HS-5 (cell line): ENCODE measurements around the gene CCDC18.
"Not testable (repeated sequence)": the region's sequence is repeated elsewhere in the genome, so short reads cannot be mapped to it uniquely, and the experiment has no call there.

Experiments
- DNase-seq: peaks from one replicate; pipeline ENCODE4 v3.0.0-alpha.2; 2012; ENCODE audit warnings: low read depth

Gene CCDC18

GRCh38 chr1:93180723-93181613 is at the start of gene CCDC18:
Gene CCDC18, plus strand, starts transcription at chr1:93180724. Its CDS starts 2,638 bp downstream, at chr1:93183362.
- no peak for DNase-seq

GRCh38 chr1:93132638-93133037 is 47.9 kb upstream of the CCDC18 start:
- DNase-seq = no peak

- no peak for DNase-seq
These were observed 44.1 kb upstream of the CCDC18 start for GRCh38 chr1:93136445-93136844.

- no peak for DNase-seq
These were observed 42.8 kb upstream of the CCDC18 start for GRCh38 chr1:93137604-93138292.

- DNase-seq = no peak
These were observed 40.4 kb upstream of the CCDC18 start for GRCh38 chr1:93140106-93140505.

- DNase-seq = no peak
These were observed 38.4 kb upstream of the CCDC18 start for GRCh38 chr1:93142161-93142560.

GRCh38 chr1:93143136-93143535 is 37.4 kb upstream of the CCDC18 start:
- no peak for DNase-seq

- no peak for DNase-seq
These were observed 36.8 kb upstream of the CCDC18 start for GRCh38 chr1:93143769-93144168.

- no peak for DNase-seq
These were observed 32.5 kb upstream of the CCDC18 start for GRCh38 chr1:93148001-93148400.

GRCh38 chr1:93150729-93151128 is 29.8 kb upstream of the CCDC18 start:
- no peak for DNase-seq

GRCh38 chr1:93151474-93151873 is 29.1 kb upstream of the CCDC18 start:
- DNase-seq = no peak

- DNase-seq = no peak
These were observed 27.7 kb upstream of the CCDC18 start for GRCh38 chr1:93152835-93153234.

- DNase-seq = no peak
These were observed 25.6 kb upstream of the CCDC18 start for GRCh38 chr1:93154898-93155297.

GRCh38 chr1:93155335-93155734 is 25.2 kb upstream of the CCDC18 start:
- no peak for DNase-seq

- no peak for DNase-seq
These were observed 21.2 kb upstream of the CCDC18 start for GRCh38 chr1:93159337-93159736.

GRCh38 chr1:93163314-93163713 is 17.2 kb upstream of the CCDC18 start:
- DNase-seq = not testable (repeated sequence)

GRCh38 chr1:93164816-93165215 is 15.7 kb upstream of the CCDC18 start:
- no peak for DNase-seq

GRCh38 chr1:93165895-93166294 is 14.6 kb upstream of the CCDC18 start:
- DNase-seq = not testable (repeated sequence)

- no peak for DNase-seq
These were observed 13.5 kb upstream of the CCDC18 start for GRCh38 chr1:93167006-93167405.

- not testable (repeated sequence) for DNase-seq
These were observed 10.3 kb upstream of the CCDC18 start for GRCh38 chr1:93170141-93170678.

GRCh38 chr1:93171549-93172034 is 8.9 kb upstream of the CCDC18 start:
- DNase-seq = no peak

- no peak for DNase-seq
These were observed 7.7 kb upstream of the CCDC18 start for GRCh38 chr1:93172778-93173177.

GRCh38 chr1:93174638-93175037 is 5.9 kb upstream of the CCDC18 start:
- DNase-seq = not testable (repeated sequence)
